ENCODE data around the gene CARM1. TPM values are rescaled to one million over a fixed set of nuclear protein-coding genes. Genes with fewer than 3 reads are reported as not detected.
"Not testable (repeated sequence)": the region's sequence is repeated elsewhere in the genome, so short reads cannot be mapped to it uniquely, and the experiment has no call there.

CARM1 gene
- polyA plus RNA-seq, 1 donor from 2014 or later: 22.3 TPM

DNA sequence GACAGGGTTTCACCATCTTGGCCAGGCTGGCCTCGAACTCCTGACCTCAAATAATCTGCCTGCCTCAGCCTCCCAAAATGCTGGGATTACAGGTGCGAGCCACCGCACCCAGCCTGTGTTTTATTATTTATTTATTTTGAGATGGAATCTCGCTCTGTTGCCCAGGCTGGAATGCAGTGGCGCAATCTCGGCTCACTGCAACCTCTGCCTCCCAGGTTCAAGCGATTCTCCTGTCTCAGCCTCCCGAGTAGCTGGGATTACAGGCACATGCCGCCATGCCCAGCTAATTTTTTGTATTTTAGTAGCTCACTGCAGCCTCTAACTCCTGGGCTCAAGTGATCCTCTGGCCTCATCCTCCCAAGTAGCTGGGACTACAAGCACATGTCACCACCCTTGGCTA, 6.3 kb downstream of the CARM1 start:
- H3K27ac ChIP-seq (ENCODE audit: low read length); H4K20me1 ChIP-seq (ENCODE audit: insufficient read depth): not testable (repeated sequence)

DNA sequence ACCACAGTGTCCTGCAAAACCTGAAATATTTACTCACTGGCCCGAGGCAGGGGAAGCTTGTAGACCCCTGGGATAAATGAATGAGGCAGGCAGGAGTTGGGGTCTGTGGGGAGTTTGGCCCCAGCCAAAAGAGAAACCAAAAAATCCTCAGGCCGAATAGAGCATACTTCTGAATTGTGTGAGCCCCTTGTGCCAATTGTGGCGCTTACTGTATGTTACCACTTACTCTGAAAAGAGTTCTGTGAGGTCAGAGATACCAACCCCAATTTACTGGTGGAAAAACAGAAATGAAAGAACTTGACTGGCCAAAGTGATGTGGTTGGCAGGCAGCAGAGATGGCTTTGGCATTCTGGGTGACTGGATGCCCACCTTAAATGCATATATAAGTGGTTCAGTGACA, 6.9 kb downstream of the CARM1 start:
- no peak overlapping the region for H3K27ac ChIP-seq (ENCODE audit: low read length)

More for the DNA sequence above, 6.3 kb downstream of the CARM1 start:
- not testable (repeated sequence) for H3F3A ChIP-seq (ENCODE audit: insufficient read depth, low read length, poor library complexity, severe bottlenecking); H3K9me3 ChIP-seq (ENCODE audit: low read length); H3K36me3 ChIP-seq (ENCODE audit: insufficient read depth, low read length); H2AFZ ChIP-seq (ENCODE audit: low read depth, low read length); H3K4me2 ChIP-seq (ENCODE audit: low read length); H3K9me2 ChIP-seq (ENCODE audit: insufficient read depth, low read length); H3K27me3 ChIP-seq (ENCODE audit: insufficient read depth, low read depth, low read length); H3K4me3 ChIP-seq (ENCODE audit: low read length); H3K9ac ChIP-seq (ENCODE audit: low read length)
- peaks cover 72% of the 10 kb centered on the region for H3K79me2 ChIP-seq (replicated peaks; ENCODE audit: insufficient read depth, low read length)

More for the DNA sequence above, 6.9 kb downstream of the CARM1 start:
- TF ChIP-seq, protein P1, sequence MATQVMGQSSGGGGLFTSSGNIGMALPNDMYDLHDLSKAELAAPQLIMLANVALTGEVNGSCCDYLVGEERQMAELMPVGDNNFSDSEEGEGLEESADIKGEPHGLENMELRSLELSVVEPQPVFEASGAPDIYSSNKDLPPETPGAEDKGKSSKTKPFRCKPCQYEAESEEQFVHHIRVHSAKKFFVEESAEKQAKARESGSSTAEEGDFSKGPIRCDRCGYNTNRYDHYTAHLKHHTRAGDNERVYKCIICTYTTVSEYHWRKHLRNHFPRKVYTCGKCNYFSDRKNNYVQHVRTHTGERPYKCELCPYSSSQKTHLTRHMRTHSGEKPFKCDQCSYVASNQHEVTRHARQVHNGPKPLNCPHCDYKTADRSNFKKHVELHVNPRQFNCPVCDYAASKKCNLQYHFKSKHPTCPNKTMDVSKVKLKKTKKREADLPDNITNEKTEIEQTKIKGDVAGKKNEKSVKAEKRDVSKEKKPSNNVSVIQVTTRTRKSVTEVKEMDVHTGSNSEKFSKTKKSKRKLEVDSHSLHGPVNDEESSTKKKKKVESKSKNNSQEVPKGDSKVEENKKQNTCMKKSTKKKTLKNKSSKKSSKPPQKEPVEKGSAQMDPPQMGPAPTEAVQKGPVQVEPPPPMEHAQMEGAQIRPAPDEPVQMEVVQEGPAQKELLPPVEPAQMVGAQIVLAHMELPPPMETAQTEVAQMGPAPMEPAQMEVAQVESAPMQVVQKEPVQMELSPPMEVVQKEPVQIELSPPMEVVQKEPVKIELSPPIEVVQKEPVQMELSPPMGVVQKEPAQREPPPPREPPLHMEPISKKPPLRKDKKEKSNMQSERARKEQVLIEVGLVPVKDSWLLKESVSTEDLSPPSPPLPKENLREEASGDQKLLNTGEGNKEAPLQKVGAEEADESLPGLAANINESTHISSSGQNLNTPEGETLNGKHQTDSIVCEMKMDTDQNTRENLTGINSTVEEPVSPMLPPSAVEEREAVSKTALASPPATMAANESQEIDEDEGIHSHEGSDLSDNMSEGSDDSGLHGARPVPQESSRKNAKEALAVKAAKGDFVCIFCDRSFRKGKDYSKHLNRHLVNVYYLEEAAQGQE (IDR thresholded peaks at IDR 0.05; ENCODE audit: borderline replicate concordance): no peak
- TF ChIP-seq POLR2AphosphoS5 (IDR thresholded peaks at IDR 0.05): no peak
- no peak for TF ChIP-seq TAF1 (IDR thresholded peaks at IDR 0.05; ENCODE audit: low read depth)
- no peak for TF ChIP-seq SMC3 (conservative IDR thresholded peaks at IDR 0.05; ENCODE audit: poor library complexity)
- no peak for TF ChIP-seq MXI1 (conservative IDR thresholded peaks at IDR 0.05; ENCODE audit: poor library complexity, severe bottlenecking)
- no peak for TF ChIP-seq RAD21 (conservative IDR thresholded peaks at IDR 0.05)
- TF ChIP-seq EZH2 (IDR thresholded peaks at IDR 0.05; ENCODE audit: borderline replicate concordance, insufficient read depth, low read length, poor library complexity, severe bottlenecking): no peak
- TF ChIP-seq EP300 (conservative IDR thresholded peaks at IDR 0.05; ENCODE audit: poor library complexity, severe bottlenecking): no peak
- TF ChIP-seq, protein P2, sequence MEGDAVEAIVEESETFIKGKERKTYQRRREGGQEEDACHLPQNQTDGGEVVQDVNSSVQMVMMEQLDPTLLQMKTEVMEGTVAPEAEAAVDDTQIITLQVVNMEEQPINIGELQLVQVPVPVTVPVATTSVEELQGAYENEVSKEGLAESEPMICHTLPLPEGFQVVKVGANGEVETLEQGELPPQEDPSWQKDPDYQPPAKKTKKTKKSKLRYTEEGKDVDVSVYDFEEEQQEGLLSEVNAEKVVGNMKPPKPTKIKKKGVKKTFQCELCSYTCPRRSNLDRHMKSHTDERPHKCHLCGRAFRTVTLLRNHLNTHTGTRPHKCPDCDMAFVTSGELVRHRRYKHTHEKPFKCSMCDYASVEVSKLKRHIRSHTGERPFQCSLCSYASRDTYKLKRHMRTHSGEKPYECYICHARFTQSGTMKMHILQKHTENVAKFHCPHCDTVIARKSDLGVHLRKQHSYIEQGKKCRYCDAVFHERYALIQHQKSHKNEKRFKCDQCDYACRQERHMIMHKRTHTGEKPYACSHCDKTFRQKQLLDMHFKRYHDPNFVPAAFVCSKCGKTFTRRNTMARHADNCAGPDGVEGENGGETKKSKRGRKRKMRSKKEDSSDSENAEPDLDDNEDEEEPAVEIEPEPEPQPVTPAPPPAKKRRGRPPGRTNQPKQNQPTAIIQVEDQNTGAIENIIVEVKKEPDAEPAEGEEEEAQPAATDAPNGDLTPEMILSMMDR (IDR thresholded peaks at IDR 0.05; ENCODE audit: poor library complexity, severe bottlenecking): no peak
- no peak overlapping the region for H3K4me2 ChIP-seq (ENCODE audit: low read length)
- no peaks in the 10 kb centered on the region for H3K36me3 ChIP-seq (ENCODE audit: insufficient read depth, low read length)
- no peaks in the 10 kb centered on the region for H4K20me1 ChIP-seq (ENCODE audit: insufficient read depth)
- H3K9me2 ChIP-seq (ENCODE audit: insufficient read depth, low read length): no peaks in the 10 kb centered on the region
- H3K27me3 ChIP-seq (ENCODE audit: insufficient read depth, low read depth, low read length): no peaks in the 10 kb centered on the region
- H2AFZ ChIP-seq (ENCODE audit: low read depth, low read length): no peak overlapping the region
- no peaks in the 10 kb centered on the region for H3K9me3 ChIP-seq (ENCODE audit: low read length)
- no peak overlapping the region for H3K4me3 ChIP-seq (ENCODE audit: low read length)
- H3F3A ChIP-seq (ENCODE audit: insufficient read depth, low read length, poor library complexity, severe bottlenecking): no peaks in the 10 kb centered on the region
- peaks cover 72% of the 10 kb centered on the region for H3K79me2 ChIP-seq (replicated peaks; ENCODE audit: insufficient read depth, low read length)
- H3K9ac ChIP-seq (ENCODE audit: low read length): no peak overlapping the region

Measured in neural cell (in vitro differentiated cells).